G401.6 (cell line): Measurements from ENCODE around the gene LMO2.

Source experiments
- FAIRE-seq: peaks from 2 replicates; lab custom pipeline; 2012; peaks lifted over from hg19 to GRCh38; lab: Jason Lieb, UNC

LMO2 gene

DNA sequence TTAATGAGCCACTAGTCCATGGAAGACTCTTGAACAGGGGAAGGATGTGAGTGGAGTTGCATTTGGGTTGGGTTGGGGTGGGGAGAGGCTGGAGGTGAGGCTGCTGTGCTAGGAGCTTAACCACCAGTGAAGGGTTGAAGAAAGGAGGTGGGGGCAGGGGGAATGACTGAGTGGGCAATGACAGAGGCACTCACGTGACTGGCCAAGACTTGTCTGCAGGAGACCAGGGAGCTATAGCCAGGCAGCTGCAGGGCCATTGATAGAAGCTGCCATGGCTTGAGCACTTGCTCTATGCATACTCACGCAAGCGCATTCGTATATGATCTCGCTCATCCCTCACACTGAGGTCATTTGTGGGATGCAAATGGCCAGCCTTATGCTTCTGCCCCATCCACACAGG is 4.0 kb downstream of the LMO2 start:
- no peak for FAIRE-seq

DNA sequence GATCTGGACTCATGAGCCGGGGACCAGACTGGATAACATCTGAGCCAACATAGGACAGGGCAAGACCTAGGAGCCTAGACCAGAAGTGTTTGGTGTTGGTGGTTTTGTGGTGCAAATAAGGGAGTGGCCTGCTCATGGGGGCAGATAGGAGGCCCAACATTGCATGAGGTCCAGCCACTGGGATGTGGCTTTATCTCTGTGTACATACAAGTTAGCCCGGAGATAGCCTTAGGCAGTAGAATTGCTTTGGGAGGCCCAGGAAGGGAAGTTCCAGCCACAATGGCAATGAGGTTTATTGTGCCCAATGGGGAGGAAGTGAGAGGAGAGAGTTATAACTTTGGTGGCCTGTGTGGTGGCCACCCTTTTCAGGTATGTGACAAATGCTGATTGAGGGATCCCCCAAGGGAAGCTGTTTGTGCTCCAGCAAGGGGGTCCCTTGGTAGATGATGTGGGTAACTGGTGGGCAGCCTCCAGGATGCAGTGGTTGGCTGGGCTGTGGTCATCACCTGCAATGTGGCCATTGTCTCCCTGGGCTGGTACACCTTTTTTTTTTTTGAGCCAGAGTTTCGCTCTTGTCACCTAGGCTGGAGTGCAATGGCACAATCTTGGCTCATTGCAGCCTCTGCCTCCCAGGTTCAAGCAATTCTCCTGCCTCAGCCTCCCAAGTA is 6.4 kb downstream of the LMO2 start:
- no peak for FAIRE-seq

DNA sequence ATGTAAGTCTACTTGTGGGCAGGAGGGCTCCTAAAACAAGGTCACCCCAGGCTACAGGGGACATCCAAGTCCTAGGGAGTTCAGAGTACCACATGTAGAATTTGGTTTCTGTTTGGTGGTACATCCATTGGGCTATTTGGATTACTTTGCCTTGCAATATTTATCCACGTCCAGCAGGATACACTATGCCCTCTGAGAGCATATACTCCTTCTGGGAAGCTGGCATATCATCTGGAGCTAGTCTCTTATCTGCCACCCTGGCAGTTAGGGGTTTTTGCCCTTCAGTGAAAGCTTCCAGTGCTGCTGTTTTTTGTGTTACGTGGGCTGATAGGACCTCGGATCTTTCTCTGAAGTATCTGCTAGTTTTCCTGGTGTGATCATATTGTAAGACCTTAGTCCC is 7.3 kb downstream of the LMO2 start:
- FAIRE-seq = no peak

DNA sequence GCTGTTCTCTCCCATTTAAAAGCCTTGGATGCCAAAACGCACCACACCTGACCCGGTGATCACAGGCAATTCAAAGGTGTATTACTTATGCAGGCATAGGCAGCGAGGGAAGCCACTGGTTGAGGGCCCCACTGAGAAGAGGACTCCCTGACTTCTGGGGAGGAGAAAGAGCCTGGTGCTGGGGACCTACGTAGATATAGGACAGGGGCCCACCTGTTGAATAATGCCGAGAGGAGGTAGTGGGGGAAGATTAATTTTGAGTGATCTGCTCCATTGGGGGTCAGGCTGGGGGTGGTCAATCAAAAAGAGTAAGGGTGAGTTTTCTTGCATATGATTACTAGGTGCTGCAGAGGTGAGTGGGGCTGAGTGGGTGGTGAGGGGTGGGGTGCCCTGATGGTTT is 7.8 kb downstream of the LMO2 start:
- FAIRE-seq = no peak

DNA sequence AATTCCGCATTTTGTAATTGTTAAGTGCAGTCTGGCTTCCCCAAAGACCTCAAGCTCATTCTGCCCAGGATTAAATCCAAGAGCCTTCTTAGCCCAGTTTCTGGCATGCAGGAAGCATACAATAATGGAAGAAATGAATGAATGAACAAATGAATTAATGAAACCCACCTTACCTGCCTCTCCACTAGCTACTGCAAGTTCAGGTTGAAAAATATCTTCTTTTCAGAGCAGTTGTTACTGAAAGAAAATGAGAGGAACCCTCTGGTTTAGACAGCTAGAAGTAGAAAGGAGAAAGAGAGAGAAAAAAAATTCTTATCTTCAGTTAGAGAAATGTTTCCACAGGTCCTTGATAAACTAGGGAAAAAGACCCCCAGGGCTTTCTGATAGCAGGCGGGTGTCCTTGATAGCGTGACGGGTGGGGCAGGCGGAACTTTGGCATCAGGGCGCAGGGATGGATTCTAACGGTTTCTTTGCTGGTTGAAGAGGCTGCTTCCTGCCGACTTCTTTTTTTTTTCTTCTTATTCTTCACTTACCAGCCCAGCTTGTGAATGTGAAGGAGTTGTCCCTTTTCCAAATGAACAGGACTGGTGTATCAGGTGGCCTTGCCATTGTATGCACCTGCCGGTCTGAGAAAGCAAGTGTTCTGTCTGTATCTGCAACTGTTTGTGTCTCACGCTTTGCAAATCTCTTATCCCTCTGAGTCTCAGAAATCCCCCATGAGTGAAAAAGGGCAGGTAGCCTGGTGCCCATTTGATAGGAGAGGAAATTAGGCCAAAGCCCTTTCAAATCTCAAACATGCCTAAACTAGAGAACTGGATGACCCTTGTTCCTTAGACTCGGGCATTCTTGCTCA is 10.0 kb downstream of the LMO2 start:
- FAIRE-seq = no peak

DNA sequence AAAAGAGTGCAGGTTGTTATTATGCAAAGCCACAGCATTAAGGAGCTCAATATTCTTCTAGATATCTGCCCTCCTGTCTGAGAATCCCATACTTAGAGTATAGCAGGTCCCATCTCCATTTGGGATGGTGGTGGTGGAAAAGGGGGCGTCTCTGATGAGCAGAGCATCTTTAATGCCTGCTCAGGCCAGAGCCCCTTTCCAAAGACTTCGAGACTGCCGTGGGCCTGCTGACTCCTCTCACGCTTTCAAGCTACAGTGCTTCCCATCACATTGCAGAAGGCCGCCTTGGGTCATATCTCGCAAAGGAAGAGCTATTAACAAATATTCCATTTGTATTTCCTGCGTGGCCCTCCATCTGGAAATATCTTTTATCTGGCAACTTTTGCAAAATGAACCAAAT is 10.9 kb downstream of the LMO2 start:
- no peak for FAIRE-seq

DNA sequence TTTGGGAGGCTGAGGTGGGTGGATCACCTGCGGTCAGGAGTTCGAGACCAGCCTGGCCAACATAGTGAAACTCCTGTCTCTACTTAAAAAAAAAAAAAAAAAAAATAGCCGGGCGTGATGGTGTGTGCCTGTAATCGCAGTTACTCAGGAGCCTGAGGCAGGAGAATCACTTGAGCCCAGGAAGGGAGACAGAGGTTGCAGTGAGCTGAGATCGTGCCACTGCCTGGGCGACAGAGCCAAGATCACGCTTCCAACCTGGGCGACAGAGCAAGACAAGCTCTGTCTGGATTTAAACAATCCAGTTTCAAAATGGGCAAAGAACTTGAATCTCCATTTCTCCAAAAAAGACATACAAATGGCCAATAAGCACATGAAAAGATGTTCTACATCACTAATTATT is 12.5 kb downstream of the LMO2 start:
- FAIRE-seq = no peak

DNA sequence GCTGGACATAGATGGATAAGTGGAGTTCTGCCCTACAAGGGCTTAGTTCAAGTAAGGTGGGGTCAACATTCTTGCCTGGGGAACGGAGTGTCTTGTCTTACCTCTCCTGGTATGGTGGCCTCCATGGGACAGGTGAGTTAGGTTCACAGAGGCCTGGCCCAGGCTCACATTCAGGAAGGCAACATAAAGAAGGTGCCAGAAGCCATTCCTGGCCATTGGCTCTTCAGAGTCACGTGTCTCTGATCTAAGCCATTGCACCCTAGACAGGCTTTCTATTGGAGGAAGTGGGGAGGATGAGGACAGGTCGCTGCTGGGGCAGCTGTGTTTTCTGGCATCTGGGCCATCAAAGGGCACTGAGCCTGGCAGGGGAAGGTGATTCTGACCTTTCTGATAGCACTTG is 14.8 kb downstream of the LMO2 start:
- no peak for FAIRE-seq

DNA sequence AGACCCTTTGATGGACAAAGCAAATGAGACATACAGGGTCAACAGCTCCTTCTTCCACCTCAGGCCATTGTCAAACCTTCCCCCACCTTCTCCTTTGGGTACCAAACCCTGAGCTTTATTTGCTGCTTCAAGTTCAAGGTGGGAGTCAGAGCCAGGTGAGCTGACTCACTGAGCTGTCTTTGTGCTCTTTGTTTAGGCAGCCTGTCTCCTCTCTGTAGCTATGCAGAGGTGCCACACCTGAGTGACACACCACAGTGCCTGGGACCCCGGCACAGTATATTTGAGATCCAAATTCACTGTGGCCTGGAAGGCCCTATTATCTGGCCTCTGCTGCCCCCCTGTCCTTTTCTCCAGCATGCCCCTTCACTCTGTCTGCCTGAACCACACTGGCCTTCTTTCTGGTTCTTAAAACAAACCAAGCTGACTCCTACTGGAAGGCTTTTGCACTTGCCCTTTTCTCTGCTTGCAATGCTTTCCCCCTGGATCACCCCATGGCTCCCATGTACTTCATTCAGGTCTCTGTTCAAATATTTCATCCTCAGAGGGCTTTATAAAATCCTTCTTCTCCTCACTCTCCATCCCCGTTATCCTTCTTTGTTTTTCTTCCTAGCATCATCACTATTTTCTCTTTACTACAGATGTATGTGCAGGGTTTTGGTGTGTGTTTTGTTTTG is 16.1 kb downstream of the LMO2 start:
- no peak for FAIRE-seq

DNA sequence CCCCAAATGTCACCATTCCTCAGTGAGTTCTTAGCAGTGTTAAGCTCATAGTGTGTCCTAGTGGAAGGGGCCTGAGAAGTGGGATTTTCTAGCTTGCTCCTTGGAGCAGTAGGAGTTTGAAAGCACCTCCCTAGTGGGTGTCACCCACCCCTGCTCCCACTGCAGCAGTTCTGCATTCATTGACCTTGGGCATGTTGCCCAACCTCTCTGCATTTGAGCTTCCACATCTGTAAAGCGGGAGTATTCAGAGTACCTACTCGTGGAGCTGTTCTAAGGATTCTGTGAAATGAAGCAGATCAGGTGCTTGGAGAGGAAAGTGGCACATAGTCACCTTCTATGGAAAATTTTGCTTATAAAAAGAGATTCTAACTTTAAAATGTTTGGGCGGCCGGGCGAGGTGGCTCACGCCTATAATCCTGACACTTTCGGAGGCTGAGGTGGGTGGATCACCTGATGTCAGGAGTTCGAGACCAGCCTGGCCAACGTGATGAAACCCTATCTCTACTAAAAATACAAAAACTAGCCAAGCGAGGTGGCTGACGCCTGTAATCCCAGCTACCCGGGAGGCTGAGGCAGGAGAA is 16.9 kb downstream of the LMO2 start:
- no peak for FAIRE-seq

DNA sequence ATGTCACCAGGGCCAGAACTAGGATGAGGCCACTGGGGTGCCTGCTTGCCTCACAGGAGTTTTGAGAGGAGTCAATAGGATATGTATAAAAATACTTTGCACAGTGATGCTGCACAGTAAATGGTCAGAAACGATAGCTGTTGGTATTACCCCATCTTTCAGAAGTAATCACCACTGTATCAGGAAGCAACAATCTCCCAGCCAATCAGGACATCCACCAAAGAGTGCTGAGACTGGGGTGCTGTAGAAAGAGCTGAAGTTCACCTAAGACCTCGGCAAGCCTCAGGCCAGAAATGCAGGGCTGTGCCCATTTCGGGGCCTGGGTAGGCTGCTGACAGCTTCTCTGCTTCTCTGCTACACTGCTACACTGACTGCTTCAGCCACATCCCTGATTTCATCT is 17.4 kb downstream of the LMO2 start:
- FAIRE-seq = no peak

DNA sequence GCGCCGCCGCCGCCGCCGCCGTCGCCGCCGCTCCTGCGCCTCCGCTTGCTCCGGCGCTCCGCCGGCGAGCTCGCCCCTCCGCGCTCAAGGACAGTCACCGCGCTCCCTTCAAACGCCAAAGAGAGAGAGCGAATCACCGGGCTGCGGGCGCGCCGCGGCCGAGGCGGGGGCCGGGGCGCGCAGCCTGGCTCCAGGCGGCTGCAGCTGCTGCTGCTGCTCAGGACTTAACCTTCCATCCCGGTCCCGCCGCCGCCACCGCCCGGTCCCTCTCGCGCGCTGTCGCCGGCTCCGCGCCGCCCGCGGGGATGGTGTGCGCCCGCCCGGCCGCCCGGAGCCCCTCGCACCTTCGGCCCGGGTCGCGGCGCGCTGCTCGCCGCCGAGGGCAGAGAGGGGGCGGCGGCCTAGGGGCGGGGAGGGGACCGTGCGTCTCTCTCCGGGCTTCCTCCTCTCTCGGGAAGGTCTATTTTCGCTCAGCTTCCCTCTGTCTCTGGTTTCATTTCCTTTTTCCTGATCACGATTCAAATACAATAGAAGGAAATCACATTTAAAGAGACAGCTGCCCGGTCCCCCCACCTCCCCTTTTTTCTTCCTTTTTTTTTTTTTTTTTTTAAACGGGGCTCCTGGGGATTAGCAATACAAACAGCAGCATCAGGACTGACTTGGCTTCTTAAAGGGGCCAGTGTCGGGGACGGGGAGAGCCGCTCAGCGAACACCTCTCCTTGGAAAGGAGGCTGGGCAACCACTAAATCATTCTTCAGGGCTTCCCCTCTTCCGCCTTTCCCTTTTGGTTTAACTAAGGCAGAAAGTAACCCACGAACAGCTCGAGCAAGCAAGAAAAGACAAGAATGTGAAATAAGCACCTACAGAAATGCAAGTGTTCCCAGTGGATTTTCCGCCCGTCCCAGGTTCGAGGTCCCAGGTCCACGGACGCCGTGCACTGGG is 22.1 kb downstream of the LMO2 start:
- no peak for FAIRE-seq

DNA sequence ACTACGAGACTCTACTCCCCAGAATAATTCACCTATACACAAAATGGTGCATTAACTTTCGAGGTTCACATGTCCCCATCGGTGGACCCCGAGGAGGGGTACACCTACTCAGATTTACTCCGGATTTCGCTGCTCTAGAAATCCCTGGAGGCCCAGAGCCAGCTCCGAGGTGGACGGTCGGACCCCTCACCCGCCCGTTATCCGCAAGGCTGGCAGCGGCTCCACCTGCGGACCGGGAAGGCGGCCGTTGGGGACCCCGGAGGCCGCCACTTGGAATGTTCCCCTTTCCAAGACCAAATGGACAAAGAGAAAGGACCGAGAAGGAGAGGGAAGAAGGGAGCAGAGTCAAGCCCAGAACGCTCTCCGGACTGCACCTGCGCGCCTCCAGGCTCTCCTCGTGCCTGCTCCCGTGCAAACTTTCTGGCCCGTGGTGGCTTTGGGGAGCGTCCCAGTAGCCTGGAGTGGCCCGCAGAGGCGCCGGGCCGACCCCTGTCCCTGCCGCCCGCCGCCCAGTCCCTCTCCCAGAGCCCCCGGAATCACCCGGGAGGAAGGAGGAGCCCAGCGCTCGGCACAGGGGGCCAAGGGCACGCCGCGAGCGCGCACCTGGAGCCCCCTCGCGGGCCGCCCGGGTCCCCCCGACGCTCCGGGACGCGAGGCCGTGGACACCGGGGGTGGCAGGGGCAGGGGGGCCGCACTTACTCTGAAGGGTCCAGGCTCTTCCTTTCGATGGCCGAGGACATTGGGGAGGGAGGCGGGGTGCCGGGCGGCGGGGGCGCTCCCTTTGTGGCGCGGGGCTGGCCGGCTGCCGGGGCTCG is 23.0 kb downstream of the LMO2 start:
- no peak for FAIRE-seq

DNA sequence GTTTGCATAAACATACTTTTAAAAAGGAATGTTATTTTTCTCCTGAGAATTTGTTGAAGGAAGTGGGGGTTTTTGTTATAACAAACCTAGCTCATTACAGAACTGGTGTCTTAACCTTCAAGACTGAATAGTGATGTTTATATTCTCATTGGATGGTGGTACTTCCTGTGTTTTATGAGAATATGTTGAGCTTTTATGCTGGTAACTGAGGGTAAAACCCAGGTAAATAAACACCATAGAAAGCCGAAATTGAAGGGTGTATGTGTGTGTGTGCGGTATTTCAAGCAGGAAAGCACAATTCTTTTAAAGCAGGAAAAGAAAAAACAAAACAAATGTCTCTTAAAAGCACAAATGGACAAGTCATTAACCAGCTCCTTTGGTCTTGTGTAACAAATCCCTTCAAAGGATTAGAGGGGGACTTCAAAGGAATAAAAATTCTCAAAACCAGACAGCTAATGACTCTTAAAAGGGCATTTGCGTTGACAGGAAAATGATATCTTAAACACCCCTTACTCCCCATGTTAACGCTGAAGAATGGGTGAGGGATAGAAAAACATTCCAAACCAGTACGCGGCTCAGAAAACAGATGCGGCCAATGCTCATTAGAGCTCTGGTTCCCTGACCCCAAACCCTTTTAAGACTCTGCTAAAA is 23.8 kb downstream of the LMO2 start:
- FAIRE-seq = no peak

DNA sequence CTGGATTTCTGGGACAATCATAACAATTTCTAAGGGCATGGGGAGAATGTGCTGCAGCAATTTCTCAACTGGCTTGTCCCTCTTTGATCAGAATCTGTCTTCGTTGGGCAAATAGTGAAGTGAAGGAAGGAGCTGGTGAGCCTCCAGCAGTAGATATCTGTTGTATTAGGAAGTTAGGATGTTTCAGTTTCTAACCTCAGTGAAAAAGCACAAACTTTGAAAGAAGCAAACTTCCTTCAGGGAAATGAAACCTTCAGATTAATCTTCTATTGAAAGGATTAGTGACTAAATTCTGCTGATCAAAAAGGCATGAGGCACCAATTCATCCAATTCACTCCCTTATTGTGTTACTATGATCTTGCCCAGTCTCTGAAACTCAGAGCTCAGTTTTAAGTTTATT is 24.3 kb downstream of the LMO2 start:
- no peak for FAIRE-seq

DNA sequence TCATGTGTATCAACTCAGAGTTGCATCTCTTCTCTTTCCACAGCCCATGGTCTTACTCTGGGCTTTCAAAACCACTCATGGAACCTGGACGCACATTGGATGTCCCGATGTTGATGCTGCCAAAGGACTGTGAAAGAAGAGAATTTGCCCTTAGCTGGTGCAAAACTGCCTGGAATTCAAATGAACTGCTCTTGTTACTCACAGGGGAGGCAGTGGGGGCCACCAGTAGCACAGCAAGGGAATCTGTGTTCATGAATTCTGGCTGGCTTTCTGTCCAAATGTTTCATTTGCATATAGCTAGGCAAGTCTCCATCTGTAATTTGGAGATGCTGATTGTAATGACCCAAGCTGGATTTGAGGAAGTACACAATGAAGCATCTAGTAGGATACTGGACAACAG is 24.9 kb downstream of the LMO2 start:
- no peak for FAIRE-seq

DNA sequence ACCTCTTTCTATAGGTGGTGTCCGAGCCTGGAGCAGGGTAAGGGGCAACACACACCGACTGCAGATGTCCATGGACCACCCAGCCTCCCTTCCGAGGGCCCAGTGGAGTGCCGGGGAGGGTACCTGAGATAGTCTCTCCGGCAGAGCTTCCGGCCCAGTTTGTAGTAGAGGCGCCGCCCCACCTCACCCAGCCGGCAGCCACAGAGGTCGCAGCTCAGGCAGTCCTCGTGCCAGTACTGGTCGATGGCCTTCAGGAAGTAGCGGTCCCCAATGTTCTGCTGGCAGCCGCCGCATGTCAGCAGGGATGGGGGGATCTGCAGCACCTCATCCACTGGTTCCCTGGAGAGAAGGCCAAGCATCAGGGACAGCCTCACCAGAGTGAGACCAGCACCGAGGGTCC is 27.4 kb downstream of the LMO2 start:
- FAIRE-seq = no peak

DNA sequence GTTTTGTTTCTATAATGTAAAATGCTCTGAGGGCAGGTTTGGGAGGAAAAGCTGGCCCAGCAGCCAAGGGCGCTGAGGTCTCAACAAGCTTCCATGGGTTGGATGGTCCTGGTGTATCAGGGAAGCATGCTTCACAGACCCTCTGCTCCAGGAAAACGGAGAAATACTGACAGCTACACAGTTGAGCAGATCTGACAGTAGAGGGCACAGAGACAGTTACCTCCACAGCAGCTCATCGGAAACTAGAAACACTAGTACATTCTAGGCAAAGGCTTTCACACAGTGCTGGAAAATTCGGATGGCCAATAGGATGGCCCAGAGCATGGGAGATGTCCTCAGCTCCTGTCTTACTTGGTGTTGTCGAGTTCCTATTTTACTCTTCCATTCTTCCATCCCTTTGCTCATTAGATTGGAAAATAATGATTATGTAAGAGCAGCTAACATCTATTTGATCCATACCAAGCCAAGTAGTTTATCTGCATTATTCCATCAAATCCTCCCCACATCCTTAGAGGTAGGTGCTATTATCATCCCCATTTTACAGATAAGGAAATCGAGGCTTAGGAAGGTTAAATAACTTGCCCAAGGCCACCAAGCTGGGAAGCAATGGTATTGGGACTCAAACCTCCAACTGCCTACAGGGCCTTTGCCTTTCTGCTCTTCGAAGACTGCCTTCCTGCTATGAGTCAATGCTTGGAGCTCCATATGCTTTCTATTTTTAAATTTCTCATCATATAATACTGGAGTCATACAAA is 28.3 kb downstream of the LMO2 start:
- no peak for FAIRE-seq

DNA sequence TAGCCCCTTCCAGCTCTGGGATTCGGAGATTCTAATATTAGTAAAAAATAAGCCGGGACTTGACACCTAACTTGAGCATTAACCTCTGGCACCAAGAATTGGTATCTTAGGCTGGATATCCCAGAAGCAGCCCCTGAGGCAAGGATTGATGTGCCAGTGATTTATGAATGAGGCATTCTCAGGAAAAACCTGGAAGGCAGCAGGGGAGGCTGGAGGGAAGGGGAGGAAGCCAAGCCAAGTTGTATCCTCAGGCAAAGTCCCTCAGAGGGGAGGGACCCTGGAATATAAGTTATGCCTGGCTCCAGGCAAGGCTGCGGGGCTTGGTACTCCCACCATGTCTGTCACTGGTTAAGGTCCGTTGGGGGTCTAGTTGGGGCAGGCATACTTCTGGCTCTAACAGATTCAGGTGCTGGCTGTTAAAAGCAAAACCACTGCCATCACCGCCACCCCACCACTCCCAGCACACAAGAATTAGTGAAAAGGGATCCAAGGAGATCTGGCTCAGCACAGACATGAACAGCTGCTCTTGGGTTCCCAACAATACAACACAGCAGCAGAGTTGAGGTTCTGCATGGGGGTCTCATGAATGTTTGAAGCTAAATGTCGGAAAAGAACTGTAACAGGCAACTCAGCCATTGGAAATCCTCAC is 29.8 kb downstream of the LMO2 start:
- no peak for FAIRE-seq
